NCI-H2171 treated with DMSO at 0.1 percent for 48 hours (cell line): Measurements from ENCODE around the gene TMEM201.

Source experiments
- DNase-seq: peaks from one replicate; lab custom pipeline; 2025; lab: John Stamatoyannopoulos, UW

Gene TMEM201

GRCh38 chr1:9600861-9601834, 12.4 kb downstream of the TMEM201 start:
- no peak for DNase-seq

DNA sequence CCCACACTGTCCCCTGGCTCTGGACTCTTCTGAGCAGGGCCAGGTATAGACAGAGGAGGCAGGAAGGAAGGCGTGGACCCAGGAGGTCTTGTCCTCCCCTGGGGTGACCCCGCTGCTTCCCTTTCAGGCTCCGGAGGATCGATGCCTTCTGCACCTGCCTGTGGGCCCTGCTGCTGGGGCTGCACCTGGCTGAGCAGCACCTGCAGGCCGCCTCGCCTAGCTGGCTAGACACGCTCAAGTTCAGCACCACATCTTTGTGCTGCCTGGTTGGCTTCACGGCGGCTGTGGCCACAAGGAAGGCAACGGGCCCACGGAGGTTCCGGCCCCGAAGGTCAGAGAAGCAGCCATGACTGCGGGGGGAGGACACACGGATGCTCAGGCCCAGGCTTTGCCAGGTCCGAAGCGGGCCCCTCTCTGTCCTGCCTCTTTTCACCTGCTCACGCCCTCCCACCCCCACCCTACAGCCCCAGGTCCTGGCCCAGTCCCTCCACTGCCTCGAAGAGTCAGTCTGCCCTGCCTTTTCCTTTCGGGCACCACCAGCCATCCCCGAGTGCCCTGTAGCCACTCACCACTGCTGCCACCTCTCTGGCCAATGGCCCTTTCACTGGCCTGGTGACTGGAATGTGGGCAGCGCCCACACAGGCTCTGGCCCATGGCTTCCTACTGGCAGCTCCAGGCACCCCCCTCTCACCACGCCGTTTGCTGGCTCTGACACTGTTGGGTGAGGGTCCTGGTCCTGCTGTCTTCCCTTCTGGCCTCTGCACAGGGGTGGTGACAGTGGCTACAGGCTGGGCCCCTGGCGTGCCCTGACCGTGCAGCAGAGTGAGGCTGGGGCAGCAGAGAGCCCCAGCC, 13.5 kb downstream of the TMEM201 start:
- no peak for DNase-seq

DNA sequence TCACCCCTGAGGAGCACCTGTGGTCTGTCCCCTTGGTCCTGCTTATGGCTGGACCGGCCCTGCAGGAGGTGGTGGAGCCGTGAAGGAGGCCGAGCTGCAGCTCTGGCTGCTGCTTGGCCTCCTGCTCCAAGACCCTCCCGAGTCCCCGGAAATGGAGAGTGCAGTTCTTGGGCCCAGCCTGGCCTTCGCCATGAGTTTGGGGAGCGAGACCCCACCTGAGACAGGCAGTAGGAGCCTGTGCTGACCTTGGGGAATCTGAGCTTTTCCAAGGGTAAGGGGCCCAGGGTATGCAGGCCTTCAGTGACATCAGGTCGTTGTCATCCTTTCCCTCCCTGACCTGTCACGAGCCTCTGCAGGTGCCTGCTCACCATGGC, 14.1 kb downstream of the TMEM201 start:
- no peak for DNase-seq

- no peak for DNase-seq
Observed at GRCh38 chr1:9603307-9603706, 14.6 kb downstream of the TMEM201 start.

- no peak for DNase-seq
Observed at GRCh38 chr1:9603766-9604753, 15.3 kb downstream of the TMEM201 start.

DNA sequence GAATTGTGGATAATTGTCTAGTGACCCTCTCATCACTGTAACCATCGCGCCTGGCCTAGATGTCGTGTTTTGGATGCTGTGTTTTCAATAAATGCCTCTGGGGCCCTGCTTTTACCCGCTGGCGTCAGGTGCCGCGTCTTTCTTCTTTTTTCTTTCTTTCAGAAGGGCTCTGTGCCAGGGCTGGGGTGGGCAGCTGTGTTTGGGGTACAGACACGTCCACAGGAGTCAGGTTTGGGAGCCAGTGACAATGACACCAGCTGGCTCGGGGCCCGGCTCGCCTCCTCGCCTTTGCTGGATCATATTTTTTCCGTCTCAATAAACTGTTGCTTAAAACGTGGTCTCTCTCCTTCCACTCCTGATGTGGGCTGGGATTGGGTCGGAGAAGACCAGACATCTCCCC, 16.1 kb downstream of the TMEM201 start:
- peak; percentile 42 for DNase-seq

DNA sequence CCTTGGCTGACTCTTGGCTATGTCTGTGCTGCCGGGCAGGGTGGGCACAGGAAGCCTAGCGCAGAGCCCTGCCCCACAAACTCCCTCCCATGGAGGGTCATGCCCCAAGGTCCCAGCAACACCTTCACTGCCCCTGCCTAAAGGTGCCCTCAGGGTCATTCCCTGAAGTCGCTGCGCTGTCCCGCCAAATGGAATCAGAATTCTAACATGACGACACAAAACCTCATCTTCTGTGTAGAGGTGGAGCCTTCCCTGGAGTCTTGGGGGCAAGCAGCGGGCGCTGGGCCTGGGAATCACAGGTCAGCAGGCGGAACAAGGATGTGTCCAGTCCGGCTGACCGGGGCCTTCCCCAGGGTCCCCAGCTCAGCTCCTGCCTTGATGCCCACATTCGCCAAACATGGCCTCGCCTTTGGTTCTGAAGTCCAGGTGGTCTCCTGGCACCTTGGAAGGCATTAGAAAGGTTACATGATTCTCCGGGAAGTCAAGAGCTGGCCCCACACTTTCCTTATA, 17.3 kb downstream of the TMEM201 start:
- DNase-seq = no peak

DNA sequence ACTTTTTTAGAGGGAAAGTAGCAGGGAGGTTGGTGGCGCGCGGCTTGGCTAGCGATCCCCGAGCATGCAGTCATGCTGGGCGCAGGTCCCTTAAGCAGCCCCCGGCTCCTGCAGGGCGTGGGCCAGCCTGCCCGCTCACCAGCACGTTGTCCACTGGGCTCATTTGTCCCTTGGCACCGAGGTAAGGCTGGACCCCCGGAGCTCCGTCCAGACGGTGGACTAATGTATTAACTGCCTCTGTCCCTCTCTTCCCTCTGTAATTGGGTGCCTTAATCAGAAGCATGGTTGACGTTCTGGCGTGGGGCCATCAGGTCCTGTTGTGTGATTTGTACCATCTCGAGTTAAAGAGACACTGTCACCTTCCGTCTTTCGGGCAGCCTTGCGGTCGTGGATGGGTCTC, 17.7 kb downstream of the TMEM201 start:
- no peak for DNase-seq

DNA sequence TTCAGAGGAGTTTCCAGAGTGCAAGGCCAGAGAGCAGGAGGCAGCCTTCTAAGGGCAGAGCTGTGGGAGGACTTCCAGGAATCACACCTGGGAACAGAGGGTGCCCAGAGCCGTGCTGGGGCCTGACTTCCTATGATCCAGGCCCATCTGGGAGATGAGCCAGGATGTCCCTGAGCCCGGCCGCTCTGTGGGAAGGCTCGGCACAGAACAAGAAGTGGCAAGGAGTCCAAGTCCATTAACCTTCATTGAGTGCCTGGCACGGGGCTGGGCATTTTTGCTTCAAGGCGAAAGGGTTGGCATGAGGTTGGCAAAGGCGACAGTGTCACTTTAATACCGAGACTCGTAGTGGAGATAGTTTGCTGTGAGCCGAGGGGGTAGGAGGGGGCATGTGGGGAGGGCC, 18.2 kb downstream of the TMEM201 start:
- DNase-seq = no peak

GRCh38 chr1:9607352-9607751, 18.6 kb downstream of the TMEM201 start:
- DNase-seq = no peak

DNA sequence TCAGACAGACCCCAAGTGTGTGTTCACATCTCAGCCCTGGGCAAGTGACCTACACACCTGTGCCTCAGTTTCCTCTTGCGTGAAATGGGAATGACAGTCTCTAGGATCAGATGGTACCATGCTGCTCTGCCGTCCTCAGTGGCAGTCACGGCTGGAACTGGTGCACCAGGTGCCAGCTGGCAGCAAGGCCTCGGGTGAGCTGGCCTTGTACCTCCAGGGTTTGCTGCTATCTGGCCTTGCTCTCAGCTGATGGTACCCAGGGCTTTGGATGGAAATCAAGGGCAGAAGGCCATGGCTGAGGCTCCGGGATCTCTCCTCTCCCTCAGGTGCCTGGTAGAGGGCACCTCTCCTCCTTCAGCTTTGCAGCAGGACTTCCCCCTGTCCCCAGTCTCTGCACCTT, 21.3 kb downstream of the TMEM201 start:
- DNase-seq = no peak

- no peak for DNase-seq
Observed at GRCh38 chr1:9610548-9610947, 21.8 kb downstream of the TMEM201 start.

GRCh38 chr1:9611716-9612115, 23.0 kb downstream of the TMEM201 start:
- DNase-seq = no peak

DNA sequence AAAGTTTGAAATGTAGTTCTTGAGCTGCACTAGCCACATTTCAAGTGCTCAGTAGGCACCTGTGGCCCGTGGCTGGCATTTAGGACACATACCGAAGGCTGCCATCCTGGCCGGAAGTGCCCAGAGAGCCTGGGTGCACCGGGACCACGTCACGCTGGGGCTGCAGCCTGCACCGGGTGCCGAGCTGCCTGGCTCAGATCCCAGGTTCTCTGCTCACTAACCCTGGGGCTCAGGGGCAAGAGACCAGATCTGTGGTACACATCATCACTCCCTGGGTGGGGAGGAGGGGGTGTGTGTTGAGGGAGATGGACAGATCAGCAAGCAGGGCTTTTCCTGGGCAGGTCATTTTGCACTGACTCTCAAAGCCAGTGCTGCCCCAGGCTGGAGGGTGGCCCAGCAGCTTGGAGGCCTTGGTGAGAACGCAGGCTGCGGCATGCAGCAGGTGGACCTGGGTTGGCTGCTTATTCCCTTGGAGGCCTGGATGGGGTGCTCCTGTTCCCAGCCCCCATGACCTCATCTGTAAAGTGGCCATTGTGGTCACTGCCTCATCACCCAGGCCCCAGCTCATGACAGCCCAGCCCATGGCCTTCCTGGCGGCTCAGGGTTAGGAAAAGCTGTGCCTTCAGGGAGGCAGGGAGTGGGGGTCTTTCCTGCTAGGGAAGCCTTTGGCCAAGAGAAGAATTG, 23.6 kb downstream of the TMEM201 start:
- no peak for DNase-seq

GRCh38 chr1:9612871-9613624, 24.3 kb downstream of the TMEM201 start:
- DNase-seq = no peak

DNA sequence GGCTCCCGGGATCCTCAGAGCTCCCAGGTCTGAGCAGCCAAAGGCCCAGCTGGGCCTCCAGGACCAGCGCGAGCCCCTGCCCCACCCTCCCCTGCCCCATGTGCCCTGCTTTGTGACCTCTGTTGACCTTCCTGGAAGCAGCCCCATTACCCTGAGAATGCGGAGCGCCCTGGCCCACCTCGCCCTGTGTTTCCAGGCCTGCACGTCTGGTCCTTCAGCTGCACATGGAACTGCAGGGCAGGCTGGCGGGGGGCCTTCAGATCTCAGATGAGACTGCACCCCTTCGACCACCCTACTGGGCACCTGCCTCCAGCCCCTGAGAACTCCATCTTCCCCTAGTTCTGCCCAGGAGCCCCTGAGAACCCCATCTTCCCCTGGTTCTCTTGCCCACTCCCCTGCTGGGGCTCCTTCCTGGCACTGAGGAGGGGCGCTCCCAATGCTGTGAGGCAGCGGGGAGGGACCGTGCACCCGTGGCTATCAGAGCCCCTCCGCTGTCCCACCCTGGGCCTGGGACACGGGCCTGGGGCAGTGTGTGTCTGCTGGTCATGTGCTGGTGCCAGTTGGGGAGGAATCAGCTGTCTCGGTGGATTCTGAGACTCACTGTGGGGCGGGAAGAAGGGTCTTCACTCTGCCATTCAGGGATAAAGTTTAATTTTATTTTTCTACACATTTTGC, 25.1 kb downstream of the TMEM201 start:
- no peak for DNase-seq

DNA sequence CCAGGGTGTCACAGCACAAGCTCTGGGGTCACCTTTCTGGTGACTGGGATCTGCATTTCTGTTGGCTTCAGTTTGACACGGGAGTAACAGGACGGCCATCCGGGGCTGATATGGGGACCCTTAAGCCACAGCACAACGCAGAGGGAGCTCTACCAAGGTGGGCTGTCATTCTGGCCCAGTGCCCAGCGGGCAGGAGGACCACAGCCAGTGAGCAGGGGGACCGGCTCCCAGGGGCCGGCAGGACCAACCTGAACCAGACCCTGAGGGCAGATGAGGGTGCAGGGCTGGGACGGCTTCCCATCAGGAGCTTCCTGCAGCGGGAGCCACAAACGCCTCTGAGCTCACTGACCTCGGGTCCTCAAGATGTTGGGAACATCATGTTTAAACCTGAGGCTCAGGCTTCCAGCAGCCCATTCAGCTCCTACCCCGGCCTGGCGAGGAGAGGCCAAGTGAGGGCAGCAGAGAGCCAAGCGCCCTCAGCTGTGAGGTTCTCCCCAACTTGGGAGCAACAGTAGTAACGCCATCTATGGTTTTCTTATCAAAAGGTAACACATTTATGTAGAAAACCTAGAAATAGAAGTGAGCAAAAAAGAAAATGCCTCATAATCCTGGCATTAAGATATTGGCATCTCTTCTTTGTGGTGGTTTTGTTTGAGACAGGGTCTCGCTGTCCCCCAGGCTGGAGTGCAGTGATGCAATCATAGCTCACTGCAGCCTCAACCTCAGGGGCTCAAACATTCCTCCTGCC, 26.8 kb downstream of the TMEM201 start:
- DNase-seq = peak; percentile 29

- no peak for DNase-seq
Observed at GRCh38 chr1:9618909-9619679, 30.4 kb downstream of the TMEM201 start.
